ENCODE measurements around the gene GRK6. TPM values are rescaled to one million over a fixed set of nuclear protein-coding genes. Genes with fewer than 3 reads are reported as not detected.

GRK6 gene
- total RNA-seq, 1 experiment from 2014 or later, result 26.9 TPM

DNA sequence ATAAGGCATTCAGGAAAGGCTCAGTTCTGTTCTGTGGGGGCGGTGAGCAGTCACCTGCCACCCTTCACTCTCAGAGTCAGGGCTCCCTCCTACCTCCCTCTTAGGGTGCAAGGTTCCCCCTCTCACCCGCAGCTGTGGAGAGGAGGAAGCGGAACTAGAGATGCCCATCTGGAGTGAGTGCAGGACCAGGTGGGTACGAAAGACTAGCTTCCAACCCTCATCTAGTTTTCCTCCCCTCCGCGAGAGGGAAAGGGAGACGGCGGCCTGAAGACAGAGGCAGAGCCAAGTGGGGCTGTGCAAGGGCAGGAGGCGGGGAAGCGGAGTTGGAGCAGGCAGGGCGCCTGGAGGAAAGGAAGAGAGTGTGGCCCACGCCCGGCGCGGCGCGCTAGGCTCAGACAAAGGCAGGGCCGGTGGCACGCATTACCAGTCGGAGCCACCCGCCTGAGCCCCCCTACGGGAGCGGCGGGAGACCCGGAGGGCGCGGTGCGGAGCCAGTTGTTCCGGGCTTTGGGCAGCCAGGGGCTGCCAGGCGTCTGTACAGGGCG is 27.4 kb downstream of the GRK6 start:
- DNase-seq (ENCODE audit: low read depth), result no peak

DNA sequence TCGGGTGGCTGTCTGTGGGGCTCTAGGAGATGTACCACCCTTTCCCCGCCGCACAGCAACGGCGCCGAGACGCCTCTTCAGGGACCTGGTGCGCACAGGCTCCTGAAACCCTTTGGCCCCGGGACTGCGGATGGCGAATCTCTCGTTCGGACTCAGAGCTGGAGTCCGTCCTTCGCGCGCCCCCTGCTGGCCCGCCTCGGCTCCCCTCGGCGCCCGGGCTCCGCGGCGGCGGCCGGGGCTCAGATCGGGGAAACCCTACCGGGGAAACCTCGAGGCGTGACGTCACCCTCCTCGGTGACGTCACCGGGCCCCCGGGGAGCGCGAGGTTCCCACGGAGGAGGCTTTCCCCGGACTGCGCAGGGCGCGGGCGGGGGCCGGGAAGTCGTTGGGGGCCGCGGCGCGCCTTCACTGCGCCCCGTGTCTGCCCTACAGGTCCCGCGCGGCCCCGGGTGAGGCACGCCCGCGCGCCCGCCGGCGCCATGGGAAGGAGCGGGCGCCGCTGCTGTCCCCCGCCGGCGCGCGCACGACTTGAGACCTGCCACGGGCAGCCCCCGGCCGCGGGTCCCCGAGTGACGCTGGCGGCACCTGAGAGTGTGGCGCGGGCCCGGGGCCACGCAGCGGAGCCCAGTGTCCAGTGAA is 28.0 kb downstream of the GRK6 start:
- peak; percentile 79 for DNase-seq (ENCODE audit: low read depth)

DNA sequence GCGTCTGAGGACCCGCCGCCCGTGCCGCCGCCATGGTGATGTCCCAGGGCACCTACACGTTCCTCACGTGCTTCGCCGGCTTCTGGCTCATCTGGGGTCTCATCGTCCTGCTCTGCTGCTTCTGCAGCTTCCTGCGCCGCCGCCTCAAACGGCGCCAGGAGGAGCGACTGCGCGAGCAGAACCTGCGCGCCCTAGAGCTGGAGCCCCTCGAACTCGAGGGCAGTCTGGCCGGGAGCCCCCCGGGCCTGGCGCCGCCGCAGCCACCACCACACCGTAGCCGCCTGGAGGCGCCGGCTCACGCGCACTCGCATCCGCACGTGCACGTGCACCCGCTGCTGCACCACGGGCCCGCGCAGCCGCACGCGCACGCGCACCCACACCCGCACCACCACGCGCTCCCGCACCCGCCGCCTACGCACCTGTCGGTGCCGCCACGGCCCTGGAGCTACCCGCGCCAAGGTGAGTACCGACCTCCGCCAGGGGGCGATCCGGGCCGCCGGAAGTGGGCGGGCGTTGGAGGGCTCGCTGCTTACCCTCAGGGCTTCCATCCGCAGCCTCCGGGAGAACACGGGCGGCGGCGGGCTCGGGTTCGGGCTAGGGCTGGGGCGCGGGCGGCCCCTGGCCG is 28.7 kb downstream of the GRK6 start:
- DNase-seq (ENCODE audit: low read depth), result peak; percentile 37

DNA sequence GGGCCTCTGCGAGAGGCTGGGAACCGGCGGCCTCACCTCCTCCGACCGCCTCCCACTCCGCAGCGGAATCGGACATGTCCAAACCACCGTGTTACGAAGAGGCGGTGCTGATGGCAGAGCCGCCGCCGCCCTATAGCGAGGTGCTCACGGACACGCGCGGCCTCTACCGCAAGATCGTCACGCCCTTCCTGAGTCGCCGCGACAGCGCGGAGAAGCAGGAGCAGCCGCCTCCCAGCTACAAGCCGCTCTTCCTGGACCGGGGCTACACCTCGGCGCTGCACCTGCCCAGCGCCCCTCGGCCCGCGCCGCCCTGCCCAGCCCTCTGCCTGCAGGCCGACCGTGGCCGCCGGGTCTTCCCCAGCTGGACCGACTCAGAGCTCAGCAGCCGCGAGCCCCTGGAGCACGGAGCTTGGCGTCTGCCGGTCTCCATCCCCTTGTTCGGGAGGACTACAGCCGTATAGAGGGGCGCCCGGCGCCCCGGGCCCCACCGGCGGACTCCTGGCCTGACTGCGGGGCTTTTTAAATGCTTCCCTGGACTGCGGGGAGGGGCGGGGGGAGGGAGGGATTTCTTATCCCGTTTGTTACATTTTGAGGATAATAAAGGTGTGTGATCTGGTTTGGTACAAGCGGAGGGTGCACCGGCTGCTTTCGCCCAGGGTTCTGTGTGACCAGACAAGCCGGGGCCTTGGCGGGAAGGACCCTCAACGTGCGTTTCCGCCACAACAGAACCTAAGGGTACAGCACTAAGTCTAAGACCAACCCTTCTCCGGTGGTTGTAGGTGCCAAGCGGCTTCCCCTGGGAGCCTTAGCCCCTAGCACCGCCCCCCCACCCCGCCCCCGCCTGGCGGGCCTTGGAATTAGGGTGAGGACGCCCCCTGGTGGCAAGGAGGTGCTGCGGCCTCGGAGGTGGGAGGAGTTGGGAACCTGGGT is 29.4 kb downstream of the GRK6 start:
- DNase-seq (ENCODE audit: low read depth), result peak; percentile 45

DNA sequence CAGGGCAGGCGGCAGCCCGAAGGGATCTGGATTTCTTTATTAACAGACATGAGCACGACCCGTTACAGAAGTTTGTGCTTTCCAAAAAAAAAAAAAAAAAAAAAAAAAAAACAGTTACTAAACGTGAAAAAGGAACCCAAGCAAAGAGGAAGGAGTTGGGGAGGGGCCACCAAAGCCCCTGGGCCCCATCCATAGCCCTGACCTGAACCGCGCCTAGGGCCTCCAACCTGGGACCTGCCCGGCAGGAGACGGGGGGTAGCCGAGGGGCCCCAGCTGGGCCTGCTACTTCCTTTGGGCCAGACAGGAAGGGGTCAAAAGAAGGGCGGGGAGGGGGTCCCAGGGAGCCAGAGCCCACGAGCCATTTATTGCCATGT is 30.1 kb downstream of the GRK6 start:
- DNase-seq (ENCODE audit: low read depth), result no peak

DNA sequence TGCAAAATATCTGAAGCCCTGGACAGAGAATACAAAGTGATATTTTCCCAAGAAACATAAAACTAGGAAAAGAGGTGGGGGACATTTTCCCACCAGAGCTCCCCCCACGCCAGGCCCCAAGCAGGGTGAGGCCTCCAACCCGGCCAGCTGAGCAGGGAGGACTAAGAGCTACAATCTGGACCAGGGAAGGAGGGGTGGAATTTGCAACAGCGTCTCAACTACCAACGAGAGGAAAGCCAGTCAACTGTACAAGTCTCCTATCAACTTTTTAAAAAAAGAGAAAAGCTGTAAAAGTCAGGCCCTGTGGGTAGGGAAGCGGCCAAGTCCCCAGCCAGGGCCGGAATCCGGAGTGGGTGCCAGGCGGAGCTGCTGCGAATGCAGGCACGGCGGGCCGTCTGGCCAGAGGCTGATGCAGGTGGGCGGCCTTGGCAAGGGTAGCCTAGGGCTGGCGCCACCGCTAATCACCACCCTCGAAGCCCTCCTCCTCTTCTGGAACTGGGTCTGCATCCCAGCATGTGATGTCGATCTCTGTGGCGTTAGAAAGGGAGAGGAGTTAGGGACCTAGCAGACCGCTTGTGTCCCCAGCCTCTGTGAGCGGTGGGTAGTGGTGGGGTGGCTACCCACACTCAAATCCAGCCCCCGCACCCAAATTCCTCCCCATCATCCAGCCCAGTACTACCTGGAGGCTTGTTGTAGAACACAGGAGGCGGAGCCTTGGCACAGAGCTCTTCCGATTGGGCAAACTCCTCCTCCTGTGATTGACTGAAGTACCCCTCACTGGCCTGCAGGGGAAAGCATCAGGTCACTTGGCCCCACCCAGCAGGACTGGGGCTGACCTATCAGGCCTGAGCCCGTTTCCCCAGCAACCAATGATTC is 30.7 kb downstream of the GRK6 start:
- DNase-seq (ENCODE audit: low read depth), result peak; percentile 88

DNA sequence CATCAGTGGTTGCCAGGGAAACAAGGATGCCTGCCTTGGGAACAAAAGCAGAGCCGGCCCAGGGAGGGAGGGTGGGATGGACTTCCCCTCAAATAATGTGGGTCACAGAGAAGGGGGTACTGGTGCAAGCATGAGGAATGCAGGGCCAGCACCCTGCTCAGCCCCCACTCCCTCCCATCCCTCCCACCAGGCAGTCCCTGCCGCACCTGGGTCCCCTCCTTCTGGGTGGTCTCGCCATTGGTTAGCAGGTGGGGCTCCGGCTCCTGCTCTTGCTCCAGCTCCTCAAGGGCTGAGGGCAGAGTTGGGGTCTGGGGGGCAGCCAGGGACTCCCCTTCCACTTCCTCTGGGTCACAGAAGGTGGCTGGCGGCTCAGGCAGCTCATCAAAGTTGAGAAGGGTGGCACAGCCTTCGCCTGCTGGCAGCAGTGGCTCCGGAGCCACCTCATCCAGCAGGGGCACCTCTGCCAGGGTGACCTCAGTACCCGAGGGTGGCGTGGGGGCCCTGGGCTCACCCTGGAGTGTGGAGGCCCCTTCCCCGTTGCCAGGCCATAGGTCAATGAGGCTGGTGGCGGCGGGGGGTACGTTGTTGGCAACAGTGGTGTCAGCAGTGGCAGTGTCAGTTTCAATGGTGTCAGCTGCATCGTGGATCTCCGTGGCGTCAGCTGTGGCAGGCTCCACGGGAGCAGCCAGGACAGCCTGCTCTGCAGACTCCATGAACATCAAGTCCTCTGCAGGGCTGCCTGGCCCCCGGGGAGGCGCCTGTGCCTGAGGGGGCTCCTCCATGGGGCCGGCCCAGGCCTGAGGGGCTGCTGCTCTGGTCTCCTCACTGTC is 31.6 kb downstream of the GRK6 start:
- no peak for DNase-seq (ENCODE audit: low read depth)

DNA sequence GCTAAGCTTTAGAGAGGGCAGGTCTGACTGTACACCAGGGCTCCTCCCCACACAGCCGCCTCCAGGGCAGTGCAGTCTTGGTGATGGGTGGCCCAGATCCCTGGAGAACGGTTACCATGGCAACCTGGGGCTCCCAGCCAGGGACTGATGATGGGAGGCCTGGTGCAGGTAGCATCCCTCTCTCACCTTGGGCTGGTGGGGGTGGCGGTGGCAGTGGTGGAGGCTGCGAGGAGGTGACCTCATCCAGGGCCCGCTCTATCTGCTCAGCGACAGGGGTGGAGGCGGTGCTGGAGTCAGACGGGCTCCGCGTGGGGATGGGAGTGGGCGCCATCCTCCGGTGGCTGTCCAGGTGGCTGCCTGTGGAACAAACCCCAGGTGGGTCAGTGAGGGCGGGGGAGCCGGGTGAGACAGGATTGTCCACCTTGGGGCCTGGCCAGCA is 32.5 kb downstream of the GRK6 start:
- peak; percentile 40 for DNase-seq (ENCODE audit: low read depth)

DNA sequence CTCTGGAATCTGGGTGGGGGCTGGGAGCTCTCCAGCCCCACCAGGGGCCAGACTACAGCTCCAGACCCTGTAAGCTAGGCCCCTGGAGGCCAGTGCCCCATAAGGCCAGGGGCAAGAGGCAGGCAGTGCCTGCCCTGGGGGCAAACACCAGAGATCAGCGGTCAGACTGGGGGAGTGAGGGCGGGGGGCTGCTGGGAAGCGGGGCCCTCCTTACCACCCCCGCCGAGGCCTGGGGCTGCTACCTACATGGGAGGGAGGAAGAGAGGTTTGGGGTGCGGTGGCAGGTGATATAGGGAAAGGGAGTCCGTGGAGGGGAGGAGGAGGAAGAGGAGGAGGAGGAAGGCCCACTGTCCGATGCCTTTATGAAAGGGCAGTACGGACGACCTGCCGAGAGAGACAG is 32.9 kb downstream of the GRK6 start:
- no peak for DNase-seq (ENCODE audit: low read depth)

DNA sequence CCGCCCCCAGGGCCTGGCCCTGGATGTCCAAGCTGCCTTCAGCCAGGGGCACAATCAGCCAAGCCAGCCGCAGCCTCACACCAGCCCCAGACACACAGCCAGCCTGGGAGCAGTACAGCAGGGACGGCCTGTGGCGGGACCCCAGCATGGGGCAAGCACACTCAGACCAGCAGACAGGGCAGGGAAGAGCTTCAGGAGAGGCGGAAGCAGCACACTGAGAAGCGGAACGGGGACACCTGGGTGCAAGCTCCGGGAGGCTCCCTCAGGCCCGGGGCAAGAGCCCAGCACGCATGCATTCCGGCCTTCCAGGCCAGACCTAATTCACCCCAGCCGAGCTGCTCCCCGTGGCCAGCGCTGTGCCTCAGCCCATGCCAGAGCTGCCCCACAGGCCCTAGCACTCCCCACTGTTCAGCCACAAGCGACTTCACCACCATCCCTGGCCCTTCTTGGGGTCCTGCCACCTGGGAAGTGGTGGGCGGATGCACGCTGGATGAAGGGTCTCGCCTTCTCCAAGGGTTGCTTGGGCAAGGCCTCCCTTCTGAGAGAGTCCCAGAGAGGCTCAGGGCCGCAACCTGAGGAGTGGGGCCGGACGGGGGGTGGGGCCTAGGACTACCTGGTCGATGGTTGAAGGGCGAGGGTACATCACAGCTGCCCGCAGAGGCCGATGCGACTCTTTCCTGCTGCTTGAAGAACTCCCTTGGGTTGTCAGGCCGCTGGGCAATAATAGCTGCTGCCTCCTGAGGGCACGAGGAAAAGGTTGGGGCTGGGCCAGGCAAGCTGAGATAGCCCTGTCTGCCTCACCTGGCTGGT is 33.5 kb downstream of the GRK6 start:
- DNase-seq (ENCODE audit: low read depth), result no peak

DNA sequence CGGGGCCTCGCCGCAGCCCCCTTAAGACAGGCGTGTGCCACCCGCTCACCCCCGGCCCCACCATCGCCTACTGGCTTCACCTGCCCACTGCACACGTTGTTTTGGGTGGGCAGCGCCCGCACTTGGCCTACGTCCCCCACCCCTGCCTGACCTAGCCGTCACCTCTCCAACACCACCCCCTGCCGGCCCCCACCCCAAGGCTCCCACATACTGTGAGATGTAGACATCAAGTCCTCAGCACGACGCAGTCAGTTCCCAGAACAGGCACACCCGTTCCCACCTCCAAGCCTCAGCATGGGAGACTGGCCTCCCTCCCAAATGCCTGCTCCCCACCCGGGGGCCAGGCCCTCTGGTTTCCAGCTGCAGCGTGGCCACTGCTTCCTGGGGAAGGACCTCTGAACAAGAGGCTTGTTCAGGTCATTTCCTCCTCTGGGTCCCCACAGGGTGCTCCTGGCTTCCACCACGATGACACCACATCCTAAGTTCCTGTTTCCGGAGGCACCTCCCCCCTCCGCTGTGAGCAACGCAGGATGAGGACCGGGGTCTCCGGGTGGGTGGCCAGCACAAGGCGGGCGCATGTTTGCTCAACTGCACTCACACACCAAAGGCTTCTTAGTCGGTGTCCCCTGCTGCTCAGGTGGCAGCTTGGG is 35.7 kb downstream of the GRK6 start:
- no peak for DNase-seq (ENCODE audit: low read depth)

DNA sequence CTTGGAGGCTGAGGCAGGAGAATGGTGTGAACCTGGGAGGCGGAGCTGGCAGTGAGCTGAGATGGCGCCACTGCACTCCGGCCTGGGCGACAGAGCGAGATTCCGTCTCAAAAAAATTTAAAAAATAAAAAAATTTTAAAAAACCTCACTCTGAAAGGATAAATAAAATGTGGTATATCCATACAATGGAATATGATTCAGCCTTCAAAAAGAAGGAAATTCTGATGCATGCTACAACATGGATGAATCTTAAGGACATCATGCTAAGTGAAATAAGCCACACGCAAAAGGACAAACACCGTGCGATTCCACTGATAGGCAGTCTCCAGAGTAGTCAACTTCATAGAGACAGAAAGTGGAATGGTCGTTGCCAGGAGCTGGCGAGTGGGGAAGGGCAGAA is 38.6 kb downstream of the GRK6 start:
- no peak for DNase-seq (ENCODE audit: low read depth)

DNA sequence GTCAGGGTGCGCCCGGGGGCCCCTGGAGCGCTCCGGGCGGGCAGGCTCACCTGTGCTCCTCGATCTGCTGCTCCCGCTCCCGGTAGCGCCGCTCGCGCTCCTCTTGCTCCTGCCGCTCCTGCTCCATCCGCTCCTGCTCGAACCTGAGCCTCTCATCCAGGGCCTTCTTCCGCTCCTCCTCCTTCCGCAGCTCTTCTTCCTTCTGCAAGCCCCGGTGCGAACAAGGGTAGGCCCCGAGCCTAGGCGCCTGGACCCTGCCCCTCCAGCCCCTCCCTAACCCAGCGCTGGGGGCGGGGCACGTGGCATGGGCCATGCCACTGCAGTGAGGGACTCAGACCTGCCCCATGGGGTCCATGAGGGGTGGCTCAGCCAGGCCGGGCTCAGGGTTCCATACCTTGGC is 40.4 kb downstream of the GRK6 start:
- DNase-seq (ENCODE audit: low read depth), result no peak

DNA sequence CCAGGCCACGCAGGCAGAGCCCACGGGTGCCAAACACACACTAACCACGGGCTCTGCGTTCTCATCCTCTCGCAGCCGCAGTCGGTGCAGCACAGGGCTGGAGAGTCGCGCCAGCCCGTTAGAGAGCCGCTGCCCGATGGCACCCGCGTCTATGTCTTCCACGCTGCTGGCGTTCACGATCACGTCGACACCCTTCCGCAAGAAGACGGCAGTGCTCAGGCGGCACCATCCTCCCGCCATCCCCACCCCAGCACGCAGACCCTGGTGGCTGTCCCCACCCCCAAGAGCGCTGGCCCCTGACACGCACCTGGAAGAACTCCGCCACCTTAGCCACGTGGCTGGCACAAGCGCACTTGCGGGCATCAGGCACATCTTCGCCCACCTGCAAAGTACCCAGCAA is 41.0 kb downstream of the GRK6 start:
- no peak for DNase-seq (ENCODE audit: low read depth)

DNA sequence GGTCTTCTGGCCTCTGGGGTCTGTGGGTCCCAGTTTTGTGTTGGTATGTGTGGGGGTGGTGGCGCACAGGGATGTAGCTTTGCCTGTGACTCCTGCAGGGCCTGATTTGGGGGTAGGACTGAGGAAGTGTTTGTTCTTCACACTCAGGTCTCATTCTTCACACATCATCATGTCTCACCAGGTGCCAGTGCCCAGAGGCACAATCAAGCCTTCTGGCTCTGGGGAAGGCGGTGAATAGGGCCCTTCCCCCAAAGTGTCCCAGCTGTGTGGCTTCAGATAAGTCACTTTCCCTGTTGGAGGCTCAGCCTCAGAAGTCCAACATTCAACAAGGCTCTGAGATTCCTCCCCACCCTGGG is 41.8 kb downstream of the GRK6 start:
- DNase-seq (ENCODE audit: low read depth), result no peak

DNA sequence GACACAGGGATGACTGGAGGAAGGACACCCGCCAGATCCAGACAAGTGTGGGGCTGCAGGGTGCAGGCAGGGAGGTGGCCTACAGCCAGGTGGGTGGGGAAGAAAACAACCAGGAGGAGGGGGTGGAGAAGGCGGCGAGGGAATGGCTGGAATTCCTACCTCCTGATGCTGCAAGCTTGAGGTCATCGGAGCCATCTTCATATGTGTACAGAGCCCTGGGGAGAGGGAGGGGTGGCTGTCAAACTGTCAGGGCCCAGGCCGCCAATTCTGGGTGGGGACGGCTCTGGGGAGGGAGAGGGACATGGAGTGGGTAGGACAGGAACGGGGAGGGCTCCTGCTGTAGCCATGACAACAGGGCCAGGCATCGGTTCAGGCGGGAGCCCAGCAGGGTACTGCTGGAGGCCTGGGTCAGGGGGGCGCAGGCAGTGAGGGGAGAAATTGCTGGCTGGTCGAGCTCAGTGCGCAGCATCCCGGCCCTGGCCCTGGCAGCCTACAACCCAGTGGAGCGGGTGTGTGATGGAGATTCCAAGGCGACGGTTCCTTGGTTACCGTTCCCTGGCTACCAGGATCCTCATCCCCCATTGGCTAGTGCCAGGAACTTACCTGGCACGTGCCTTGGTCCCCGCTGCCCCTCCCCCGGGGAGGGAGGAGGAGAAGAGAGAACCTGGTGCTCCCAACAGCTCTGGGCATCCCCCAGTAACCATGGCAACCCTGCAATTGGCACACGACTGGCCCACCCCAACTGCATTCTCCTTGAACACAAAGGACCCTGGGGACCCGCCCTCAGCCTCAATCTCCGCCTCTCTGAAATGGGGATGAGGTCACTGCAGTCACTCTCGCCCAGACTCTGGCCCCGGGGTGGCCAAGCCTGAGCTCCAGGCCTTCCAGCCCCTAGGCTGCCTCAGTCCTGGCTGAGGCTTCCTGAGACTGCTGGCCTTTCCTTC is 42.5 kb downstream of the GRK6 start:
- DNase-seq (ENCODE audit: low read depth), result no peak

DNA sequence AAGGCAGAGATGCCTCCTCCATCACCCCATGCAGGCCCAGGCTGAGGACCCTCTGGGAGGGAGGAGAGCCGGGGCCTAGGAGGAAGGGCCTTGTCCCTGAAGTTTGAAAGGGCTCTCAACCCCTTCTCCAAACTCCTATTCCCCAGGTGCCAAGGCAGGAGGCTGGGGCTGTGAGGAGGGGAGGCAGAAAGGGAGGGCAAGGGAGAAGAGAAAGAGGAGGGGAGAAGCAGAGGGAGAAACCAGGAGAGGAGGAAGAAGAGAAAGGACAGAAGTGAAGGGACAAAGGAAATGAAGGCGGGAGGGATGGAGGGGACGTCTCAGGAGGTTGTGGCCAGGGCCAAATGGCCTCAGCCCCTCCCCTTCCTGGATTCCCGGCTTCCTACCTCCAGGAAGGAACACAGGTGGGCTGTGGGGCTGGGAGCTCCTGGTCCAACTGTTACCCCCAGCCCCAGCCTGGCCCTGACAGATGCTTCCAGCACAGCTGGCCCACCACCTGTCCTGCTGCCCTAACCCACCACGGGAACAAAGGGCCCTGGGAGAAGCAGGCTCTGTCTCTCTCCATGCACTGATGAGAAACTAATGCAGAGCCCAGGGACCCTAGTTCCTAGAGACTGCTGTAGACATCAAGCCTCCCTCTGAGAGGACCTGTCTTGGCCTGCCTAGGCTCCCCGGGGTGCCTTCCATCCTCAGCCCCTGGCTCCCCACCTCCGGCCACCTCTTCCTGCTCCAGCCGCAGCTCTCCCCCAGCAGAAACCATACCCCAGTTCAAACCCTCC is 43.5 kb downstream of the GRK6 start:
- no peak for DNase-seq (ENCODE audit: low read depth)
